ENCODE data around the gene ARHGAP6.
"Not testable (repeated sequence)": the region's sequence is repeated elsewhere in the genome, so short reads cannot be mapped to it uniquely, and the experiment has no call there.

Gene ARHGAP6

GRCh38 chrX:11579636-11580600 is 85.8 kb downstream of the ARHGAP6 start:
- DNase-seq (ENCODE audit: low spot score): peak; percentile 2

DNA sequence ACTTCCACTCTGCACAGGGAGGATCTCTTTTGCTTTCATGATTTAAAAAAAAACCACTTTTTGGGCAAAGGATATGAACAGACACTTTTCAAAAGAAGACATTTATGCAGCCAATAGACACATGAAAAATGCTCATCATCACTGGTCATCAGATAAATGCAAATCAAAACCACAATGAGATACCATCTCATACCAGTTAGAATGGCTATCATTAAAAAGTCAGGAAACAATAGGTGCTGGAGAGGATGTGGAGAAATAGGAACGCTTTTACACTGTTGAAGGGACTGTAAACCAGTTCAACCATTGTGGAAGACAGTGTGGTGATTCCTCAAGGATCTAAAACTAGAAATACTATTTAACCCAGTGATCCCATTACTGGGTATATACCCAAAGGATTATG is 87.4 kb downstream of the ARHGAP6 start:
- DNase-seq (ENCODE audit: low spot score): not testable (repeated sequence)

DNA sequence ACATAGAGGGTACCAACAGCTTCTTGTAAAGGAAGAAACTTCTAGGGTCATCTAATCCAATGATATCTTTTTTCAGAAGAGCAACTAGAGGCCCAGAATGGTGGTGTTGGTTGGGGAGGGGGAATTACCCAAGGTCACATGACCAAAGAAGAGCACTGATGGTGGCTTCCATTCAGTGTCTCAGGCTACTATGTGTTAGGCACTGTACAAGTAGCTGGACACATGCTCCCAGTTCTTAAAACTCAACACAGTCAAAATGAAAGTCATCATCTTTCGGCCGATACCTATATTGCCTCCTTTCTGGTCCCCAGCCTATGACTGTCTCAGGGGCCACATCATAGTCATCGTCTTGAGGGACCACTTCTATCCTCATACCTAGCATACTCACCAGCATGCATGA is 88.1 kb downstream of the ARHGAP6 start:
- DNase-seq (ENCODE audit: low spot score): no peak

- no peak for DNase-seq (ENCODE audit: low spot score)
Measured at GRCh38 chrX:11575332-11575731, 90.4 kb downstream of the ARHGAP6 start.

- no peak for DNase-seq (ENCODE audit: low spot score)
Measured at GRCh38 chrX:11567528-11568220, 98.0 kb downstream of the ARHGAP6 start.

GRCh38 chrX:11566789-11567188 is 98.9 kb downstream of the ARHGAP6 start:
- no peak for DNase-seq (ENCODE audit: low spot score)

- no peak for DNase-seq (ENCODE audit: low spot score)
Measured at GRCh38 chrX:11566173-11566572, 99.5 kb downstream of the ARHGAP6 start.

GRCh38 chrX:11564546-11564945 is 101.2 kb downstream of the ARHGAP6 start:
- no peak for DNase-seq (ENCODE audit: low spot score)

DNA sequence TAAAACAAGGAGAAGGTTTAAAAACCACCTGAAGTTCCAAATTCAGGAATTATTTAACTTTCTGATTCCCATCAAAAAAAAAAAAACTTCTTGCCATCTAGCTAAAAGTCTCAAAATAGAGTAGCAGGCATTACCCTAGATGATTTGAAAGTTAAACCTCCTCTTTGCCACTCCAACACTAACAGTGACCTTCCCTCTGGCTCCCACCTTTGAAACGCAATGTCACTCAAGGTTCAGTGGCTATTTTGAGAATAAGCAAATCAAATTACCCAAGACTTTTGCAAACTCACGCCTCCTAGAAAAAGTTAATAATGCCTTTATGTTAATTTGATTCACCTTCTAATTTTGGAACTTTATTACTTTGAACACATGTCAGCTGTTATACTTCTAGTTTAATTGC is 103.2 kb downstream of the ARHGAP6 start:
- no peak for DNase-seq (ENCODE audit: low spot score)

DNA sequence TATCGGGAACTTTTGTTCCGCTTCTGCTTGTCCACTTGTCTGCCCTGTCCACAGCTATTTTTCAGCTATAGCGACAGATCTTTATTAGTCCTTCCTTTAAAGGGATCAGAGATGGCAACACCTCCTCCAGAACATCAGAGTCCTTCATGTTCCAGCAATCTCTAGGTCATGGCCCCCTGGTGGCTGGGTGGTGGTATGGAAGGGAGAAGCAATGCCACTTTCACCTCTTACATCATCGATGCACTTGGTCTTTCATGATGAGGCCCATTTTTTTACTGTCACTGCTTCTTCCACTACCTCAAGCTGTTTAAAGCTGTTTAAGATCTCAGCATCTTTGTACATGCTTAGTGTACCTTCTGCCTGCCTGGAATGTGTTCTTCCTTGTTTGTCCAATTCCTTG is 106.7 kb downstream of the ARHGAP6 start:
- peak; percentile 66 for DNase-seq (ENCODE audit: low spot score)

DNA sequence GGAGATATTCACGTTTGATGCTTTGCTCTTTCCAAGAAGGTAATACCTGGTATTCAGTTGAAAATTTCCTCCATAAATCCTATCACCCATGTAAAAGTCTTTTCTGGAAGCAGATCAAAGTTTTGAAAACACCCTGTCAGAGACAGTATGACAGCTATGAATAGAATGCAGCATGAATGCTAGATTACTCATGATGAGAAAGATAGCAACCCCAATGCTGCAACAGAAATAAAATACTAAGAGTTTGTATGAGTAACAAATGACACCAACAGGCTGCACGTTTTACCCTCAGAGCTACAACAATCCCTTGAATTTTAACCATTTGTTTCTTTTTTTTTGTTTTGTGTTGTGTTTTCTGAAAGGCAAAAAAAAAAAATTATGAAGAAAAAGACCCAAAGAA is 108.6 kb downstream of the ARHGAP6 start:
- DNase-seq (ENCODE audit: low spot score): no peak

DNA sequence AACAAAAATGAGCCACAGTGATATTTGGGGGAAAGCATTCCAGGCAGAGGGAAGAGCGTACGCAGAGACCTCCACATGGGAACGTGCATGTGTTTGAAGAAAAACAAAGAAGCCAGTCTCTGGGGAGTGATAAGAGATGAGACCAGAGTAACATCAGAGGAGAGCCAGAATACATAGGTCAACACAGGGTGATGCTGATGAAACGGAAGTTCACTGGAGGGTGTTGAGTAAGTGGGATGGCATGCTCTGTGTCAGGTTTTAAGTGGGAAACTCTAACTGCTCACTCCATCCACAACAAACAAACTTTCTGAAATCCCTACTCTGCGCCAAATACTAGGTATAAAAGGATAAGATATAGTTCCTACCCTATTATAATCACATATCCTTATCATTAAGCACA is 110.0 kb downstream of the ARHGAP6 start:
- no peak for DNase-seq (ENCODE audit: low spot score)

GRCh38 chrX:11553594-11553993 is 112.1 kb downstream of the ARHGAP6 start:
- no peak for DNase-seq (ENCODE audit: low spot score)

DNA sequence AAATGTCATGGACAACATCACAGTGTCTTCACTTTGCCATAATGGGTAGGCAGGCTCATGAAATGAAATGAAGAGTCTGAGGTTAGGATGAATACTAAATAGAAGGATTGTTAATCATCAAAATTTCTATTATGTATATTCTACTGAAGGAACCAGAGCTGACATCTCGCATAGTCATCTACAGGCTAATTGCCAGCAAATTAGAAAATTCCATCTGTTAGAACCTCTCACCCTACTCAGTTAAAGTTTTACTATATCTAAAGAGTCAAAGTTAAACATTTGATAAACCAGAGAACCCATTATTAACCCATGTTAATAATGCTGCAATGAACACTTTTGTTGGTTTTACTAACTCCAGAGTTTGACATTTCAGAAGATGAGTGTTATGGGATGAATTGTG is 114.6 kb downstream of the ARHGAP6 start:
- DNase-seq (ENCODE audit: low spot score): no peak

DNA sequence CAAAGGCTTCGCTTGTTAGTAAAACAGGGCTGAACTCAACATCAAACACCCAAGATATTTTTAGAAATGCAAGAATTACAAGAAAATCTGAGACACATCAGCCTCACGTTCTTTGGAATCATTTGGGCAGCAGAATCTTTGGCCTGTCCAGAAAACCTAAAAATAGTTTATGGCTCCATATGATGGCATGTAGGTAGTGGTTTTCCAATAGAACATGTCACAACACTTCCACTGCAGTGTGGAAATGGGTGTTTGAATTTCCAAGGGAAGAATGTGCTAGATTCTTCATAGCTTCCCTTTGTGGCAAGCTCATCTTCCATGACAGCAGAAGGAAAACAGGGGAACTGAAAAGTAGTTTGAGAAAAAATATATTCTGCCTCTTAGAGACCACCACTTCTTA is 118.8 kb downstream of the ARHGAP6 start:
- no peak for DNase-seq (ENCODE audit: low spot score)

DNA sequence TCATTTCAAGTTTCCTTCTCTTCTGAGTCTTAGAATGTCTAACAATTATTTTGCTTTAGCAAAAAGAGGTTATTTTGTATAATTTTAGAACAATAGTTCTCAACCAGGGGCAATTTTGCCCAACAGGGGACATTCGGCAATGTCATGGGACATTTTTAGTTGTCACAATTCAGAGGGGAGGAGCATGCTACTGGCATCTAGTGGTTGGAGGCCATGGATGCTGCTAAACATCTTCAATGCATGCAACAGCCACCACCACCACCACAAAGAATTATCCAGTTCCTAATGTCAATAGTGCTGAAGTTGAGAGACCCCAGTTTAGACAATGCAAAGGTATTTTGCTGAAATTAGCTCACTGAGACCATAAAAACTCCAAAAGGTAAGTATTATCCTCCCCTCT is 122.5 kb downstream of the ARHGAP6 start:
- peak; percentile 51 for DNase-seq (ENCODE audit: low spot score)

GRCh38 chrX:11541510-11541909 is 124.2 kb downstream of the ARHGAP6 start:
- no peak for DNase-seq (ENCODE audit: low spot score)

DNA sequence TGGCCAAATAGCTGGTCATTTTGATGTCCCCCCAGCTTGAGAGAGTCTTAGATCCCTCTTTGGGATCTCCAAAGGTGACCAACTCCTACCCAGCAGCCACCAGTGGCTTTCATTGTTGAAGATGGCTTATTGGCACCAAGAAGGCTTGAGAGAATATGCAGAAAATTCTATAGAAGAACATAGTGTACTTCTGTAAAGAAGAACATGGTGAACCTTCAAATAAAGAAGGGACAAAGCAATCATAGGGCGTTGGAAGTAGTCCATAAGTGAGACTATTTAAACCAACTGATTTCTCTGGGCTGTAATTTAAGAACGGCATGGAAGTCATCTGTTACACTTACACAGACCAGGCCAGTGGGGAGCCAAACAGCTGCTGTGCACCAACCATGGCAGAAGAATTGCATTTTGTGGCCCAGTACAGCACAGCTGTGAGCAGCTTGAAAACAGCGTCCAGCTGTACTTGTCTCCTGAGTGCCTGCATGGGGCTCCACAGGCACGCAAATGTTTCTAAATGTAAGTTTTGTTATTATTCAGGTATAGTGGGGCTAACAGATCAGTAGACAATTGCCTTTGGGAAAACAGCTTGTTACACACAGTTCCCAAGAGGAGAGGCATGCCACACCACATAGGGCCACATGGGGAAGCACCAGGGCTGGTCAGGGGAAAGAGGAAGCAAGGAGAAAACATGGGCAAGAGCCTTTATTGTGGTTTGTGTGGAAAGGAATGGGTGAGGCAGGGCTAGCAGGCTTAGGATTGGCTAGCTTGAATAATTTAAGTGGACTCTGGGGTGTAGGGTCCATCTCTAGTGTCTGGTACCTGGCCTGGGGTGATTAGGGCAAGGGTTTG is 125.0 kb downstream of the ARHGAP6 start:
- peak; percentile 56 for DNase-seq (ENCODE audit: low spot score)

- no peak for DNase-seq (ENCODE audit: low spot score)
Measured at GRCh38 chrX:11537141-11537540, 128.6 kb downstream of the ARHGAP6 start.

GRCh38 chrX:11535156-11535919 is 130.4 kb downstream of the ARHGAP6 start:
- DNase-seq (ENCODE audit: low spot score): no peak

- DNase-seq (ENCODE audit: low spot score): peak; percentile 82
Measured at GRCh38 chrX:11533199-11533651, 132.5 kb downstream of the ARHGAP6 start.

Measured in NAMALWA (cell line).